WI38 (cell line): Measurements from ENCODE around the gene USPL1.

Experiments used
- H3K4me3 ChIP-seq: 2 replicates; pipeline ENCODE4 v1.5.1; 2011; ENCODE audit warnings: low read depth, mild to moderate bottlenecking, control low read depth, low read length
- CTCF ChIP-seq: IDR thresholded peaks from 2 replicates; pipeline ENCODE4 v1.5.1; 2012; ENCODE audit warnings: low read depth, mild to moderate bottlenecking, control low read depth, low read length

Gene USPL1

GRCh38 chr13:30617315-30618185 lies at the start of gene USPL1:
Gene USPL1 (plus strand): TSS chr13:30617920. CDS start chr13:30621141, 3,221 bp downstream.
- no peak for TF ChIP-seq CTCF
- peak within 1 kb of the TSS; percentile 99 for H3K4me3 ChIP-seq

GRCh38 chr13:30569901-30570576 lies 47.7 kb upstream of the USPL1 start:
- no peak for TF ChIP-seq CTCF
- H3K4me3 ChIP-seq = no peak overlapping the region

- no peak overlapping the region for H3K4me3 ChIP-seq
- no peak for TF ChIP-seq CTCF
Observed at GRCh38 chr13:30570691-30571090, 47.0 kb upstream of the USPL1 start.

GRCh38 chr13:30572859-30573275 lies 44.9 kb upstream of the USPL1 start:
- peak overlapping the region; percentile 53 for H3K4me3 ChIP-seq
- no peak for TF ChIP-seq CTCF

- no peak overlapping the region for H3K4me3 ChIP-seq
- TF ChIP-seq CTCF = no peak
Observed at GRCh38 chr13:30576528-30576927, 41.2 kb upstream of the USPL1 start.

GRCh38 chr13:30577401-30577852 lies 40.3 kb upstream of the USPL1 start:
- no peak overlapping the region for H3K4me3 ChIP-seq
- no peak for TF ChIP-seq CTCF
